GM23248 (cell line): ENCODE measurements around the gene TYW1B.

ENCODE experiments used
- EZH2 ChIP-seq: fragments of 200-600 bp; sonication (generic); IDR thresholded peaks from 2 replicates; pipeline ENCODE4 v1.6.1; 2018; ENCODE audit warnings: antibody characterized with exemption, mild to moderate bottlenecking; ENCODE audit not compliant: insufficient read depth, poor library complexity, severe bottlenecking
- EZH2phosphoT487 ChIP-seq: fragments of 200-600 bp; sonication (generic); IDR thresholded peaks from 2 replicates; pipeline ENCODE4 v1.6.1; 2018; ENCODE audit warnings: antibody characterized with exemption, moderate library complexity, mild to moderate bottlenecking, low read depth; ENCODE audit not compliant: insufficient read depth

DNA sequence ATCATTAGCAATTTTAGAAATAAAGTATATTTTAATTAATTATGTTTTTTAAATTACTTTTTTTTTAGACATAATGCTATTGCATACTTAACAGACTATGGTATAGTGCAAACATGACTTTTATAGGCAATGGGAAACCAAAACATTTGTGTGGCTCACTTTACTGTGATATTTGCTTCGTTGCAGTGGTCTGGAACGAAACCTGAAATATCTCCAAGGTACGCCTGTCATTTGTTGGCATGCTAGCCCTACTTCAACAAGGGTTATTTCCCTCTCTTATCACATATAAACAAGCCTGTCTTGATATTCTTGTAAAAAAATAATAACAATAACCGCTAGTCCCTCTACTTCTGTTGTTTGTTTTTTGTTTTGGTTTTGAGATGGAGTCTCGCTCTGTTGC, 74.2 kb downstream of the TYW1B start:
- TF ChIP-seq EZH2phosphoT487 (no peak), EZH2 (no peak)
